Epidermal melanocyte (primary cell): ENCODE measurements around the gene GPR158.

Source experiments
- DNase-seq: peaks from one replicate; pipeline ENCODE4 v3.0.0; 2011; ENCODE audit warnings: low spot score; ENCODE audit not compliant: insufficient read length

The GPR158 gene

DNA sequence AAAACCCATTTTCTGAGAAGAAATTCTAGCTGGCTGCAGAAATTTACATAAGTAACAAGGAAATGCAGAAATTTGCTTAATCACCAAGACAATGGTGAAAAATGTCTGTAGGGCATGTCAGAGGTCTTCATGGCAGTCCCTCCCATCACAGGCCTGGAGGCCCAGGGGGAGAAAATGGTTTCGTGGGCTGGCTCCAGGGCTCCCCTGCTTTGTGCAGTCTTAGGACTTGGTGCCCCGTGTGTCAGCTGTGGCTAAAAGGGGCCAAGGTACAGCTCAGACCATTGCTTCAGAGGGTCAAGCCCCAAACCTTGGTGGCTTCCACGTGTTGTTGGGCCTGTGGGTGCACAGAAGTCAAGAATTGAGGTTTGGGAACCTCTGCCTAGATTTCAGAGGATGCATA lies 215.9 kb downstream of the GPR158 start:
- DNase-seq, result no peak

DNA sequence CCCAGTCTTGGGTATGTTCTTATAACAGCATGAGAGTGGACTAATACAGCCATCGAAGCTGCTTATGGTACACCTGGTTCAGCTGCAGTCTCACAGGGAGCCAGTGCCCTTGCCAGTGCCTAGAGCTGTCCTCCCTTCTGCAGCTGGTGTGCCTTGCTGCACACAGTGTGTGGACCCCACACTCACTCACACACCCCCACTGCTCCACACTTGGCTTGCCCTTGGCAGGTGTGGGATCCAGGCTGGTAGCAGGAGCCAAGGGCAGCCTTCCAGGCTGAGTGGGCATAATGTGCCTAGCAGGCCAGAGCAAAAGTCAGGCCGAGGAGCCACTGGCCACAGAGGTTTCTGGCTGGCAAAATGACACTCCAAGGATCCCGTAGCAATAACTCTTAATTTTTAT lies 217.3 kb downstream of the GPR158 start:
- no peak for DNase-seq

DNA sequence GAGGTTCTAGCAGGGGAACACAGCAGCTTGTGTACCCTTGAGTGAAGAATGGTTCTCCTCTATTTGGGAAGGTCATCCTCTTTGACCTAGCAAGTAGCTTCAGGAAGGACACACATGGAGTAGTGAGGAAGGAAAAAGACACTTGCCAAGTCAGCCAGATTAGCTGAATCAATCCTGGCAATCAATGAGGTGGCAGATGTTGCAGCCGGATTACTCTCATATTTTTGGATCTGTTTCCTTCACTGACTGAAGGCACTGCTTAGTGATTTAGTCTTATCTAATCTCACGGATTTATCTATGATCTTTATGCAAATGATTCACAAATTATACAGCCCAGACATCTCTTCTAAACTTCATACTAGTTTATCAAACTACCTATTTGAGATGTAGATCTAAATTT lies 218.8 kb downstream of the GPR158 start:
- no peak for DNase-seq

DNA sequence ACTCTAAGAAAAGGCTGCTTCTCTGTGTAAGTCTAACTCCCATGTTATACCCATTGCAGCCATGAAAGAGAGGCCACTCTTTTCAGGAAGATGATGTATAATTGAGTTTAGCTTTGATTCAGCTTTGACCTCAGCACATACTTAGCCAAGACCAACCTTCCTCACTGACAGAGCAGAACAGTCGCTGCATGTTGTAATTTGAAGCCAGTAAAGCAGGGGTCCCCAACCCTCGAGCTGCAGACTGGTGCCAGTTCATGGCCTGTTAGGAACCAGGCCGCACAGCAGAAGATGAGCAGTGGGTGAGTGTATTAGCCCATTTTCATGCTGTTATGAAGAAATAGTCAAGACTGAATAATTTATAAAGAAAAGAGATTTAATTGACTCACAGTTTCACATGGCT lies 223.9 kb downstream of the GPR158 start:
- DNase-seq, result no peak

DNA sequence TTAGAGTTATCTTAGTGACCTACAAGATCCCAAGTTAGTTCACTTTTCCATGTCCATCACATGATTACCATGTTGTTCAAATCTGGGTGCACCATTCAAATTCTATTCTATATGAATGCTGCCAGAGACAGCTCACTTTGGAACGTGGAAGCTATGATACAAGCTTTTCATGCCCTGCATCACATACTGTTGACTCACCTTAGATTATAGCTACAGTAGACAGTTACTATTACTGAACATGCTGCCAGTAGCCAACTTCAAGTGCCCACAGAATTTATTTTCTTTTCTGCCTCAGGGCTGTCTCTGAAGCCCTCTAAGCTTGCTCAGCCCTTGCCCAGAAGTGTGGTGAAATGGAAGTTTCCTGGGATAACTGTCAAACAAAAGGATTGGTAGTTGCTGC lies 231.1 kb downstream of the GPR158 start:
- DNase-seq, result no peak

DNA sequence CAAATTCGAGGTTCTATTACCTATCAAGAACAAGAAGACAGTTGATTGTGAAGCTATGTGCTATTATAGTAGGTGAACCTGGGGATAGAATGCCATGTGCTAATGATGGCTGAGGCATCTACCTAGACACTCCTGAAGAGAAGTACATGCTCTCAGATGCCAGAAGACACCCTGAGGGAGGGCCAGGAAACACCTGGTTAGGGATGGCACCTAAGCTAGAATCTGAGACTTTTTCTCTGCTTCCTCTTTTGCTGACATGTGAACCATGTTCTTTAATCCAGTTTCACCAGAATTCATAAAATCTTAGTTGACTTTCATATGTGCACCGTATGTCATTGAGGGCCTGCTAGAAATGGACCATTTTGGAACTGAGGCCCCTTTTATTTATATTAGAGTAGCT lies 242.8 kb downstream of the GPR158 start:
- DNase-seq, result no peak

DNA sequence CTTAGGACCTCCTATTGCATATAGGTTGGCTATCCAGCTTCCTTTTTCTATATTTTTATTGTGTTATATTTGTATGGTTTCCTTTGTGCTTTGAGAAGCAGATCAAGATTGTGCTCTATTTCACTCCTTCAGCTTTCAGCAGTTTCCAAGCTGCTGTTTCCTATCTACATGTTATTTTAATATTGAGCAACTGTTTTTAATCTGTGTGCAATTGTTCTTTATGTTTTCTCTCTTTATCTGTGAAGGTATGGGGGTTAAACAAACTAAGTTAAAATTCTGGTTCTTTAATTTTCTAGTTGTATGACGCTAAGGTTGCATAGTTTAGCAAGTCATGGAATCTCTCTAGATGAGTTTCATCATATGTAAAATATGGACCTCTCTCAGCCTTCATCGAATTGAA lies 251.0 kb downstream of the GPR158 start:
- no peak for DNase-seq

DNA sequence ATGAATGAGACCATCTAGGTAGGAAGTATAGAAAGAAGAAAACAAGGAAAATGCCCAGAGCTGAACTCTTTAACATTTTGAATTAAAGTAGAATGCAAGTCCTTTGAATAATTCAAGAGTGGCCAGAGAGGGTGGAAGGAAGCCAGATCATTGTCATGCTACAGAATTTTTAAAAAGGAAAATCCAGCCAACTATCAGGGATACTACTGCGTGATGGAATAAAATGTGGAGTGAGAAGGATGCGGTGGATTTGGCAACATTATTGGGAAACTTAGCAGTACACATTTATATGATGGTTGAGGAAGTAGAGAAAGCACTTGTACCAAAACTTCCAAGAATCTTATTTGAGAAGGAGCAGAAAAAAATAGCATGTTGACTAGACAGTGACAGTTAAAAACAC lies 261.6 kb downstream of the GPR158 start:
- no peak for DNase-seq

DNA sequence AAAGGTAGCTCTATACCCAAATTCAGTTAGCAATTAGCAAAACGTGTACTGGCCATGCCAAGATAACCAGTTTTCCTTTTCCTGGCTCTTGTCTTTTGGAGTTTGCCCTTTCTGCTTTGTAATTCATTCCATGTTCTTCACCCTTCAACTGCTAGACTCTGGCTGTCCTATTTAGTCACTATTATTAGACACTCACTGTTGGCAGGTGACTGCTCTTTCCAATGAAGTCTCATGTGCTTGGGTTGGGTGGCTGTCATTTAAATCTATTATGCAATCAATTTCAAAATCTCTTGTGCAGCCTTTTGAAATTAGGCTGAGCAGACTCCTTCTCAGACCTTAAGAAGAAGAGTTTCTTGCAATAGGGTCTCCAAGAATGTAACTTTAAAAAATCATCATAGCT lies 266.5 kb downstream of the GPR158 start:
- no peak for DNase-seq

DNA sequence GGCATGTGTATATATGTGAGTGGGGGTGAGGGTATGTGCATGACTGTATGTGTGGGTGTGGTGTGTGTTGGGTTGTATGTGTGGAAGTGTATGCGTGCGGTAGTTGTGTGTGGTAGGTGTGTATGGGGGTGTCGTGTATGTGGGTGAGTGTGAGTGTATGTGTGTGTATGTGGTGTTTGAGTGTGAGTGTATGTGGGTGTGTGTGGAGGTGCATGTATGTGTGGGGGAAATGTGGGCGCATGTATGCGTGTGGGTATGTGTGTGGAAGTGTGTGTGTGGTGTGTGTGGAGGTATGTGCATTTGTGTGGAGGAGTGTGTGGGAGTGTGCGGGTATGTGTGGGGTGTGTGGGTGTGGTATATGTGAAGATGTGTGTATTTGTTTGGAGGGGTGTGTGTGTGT lies 269.5 kb downstream of the GPR158 start:
- DNase-seq, result no peak

DNA sequence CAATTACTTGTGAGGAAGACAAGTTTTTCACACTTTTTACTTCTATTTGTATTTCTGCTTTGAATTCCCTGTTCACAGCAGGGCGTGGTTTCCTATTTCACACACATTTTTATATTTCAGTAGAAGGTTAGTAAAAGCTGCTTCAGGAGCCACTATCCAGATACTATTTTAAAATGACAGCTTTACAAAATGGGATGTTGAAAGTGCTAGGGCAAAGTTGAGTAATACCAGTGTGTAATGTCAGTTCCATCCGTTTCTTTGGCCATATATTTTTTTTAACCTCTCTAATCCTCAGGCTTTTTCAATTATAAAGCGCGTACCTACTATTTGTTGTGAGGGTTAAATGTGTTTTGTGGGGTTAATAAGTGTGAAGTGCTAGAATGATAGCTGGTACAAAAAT lies 276.6 kb downstream of the GPR158 start:
- DNase-seq, result no peak

DNA sequence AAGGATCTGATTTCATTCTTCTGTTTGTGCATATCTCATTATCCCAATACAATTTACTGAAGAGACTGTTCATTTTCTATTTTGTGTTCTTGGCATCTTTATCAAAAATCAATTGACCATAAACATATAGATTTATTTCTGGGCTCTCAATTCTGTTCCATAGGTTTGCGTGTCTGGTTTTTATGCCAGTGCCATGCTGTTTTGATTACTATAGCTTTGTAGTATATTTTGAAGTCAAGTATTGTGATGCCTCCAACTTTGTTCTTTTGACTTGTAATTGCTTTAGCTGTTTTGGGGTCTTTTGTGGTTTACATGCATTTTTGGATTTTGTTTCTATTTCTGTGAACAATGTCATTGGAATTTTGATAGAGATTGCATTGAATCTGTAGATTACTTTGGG lies 278.8 kb downstream of the GPR158 start:
- DNase-seq, result no peak

DNA sequence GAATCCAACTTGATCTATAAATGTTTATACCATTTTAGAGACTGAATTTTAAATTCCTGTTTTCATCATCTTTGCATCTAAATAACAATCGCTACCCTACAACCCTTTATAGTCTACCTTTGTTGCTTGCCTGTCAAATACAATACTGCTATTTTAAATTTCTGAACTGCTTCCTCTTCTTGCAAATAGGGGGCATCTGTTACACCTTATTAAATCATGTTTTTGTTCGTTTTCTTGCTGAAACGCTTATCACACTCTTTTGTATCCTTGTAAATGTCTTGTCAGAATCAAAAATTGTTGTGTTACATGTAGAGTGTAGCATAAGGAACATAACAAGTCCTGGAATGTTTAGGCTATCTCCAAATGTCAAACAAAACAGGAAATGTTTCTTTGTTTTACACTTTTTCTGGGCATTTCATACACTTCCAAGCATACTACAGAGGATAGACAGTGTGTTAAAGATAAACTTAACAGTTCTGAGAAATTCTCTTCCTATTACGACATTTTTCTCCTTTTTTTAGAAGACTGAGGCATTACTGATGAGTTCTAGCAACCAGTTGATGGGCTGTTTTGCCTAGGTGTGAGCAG lies 281.3 kb downstream of the GPR158 start:
- DNase-seq, result no peak

DNA sequence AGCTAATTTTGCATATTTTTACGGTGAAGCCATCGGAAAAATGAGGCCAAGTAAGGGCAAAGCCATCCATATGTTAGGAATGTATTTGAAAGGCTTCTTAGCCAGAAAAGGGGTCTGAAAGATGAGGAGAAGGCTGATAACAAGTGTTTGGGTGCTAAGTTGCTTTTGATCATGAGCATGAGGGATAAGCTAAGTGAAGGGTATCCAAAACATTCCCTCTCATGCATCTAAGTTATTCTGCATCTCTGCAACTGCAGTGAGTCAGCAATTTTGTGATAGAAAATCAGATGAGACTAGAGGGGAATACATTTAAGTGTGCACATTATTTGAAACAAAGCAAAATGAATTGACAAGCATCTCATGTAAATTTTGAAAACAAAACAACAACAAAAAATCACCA lies 282.8 kb downstream of the GPR158 start:
- no peak for DNase-seq

DNA sequence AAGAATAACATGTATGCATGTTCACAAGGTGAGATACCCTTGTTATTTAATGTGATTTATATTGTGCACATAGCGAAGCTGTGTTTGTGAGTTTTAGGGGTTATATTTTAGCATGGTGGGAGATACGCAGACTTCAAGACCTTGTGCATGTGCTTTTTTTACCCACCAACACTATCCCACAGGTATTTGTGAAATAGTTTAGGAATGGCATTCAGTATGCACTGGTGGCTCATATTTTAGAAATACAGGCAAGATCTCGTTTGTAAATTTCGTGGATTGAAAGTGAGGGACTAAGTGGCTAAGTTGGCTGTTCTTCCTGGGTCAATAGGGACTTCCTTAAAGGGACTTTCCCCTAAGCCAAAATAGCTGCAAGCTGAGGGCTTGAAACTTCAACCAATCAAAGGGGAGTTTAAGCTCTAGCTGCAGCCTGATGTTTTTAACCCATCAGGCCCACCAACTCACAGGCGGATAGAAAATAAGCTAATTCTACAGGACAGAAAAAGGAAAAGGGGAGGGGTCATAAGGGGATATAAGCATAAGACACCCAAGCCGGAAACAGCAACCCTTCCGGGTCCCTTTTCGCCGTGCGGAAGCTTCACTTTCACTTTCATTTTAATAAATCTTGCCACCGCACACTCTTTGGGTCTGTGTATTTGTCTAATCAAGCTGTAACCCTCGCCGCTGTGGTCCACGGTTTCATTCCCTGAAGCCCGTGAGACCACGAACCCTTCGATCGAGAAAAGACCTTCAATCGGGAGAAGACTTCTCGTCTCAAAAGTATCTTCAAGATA lies 291.0 kb downstream of the GPR158 start:
- DNase-seq, result no peak

DNA sequence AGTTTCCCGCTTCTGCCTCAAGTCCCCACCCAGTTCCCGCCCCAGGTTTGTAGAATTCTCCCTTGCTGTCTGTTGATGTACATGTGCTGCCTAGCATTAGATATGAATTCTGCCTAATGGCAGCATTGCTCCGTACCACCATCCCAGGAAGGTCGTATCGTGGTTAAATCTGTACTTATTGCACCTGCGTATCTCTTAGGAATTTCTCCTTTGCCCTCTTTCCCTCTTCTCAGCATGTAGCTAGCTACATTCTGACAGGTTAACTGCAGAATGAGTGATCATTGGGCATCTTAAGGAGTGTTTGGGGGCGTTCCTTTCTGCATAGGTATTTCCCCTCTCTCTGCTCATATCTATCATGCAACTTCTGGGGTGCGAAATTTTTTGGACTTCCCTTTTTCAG lies 293.1 kb downstream of the GPR158 start:
- DNase-seq, result no peak

DNA sequence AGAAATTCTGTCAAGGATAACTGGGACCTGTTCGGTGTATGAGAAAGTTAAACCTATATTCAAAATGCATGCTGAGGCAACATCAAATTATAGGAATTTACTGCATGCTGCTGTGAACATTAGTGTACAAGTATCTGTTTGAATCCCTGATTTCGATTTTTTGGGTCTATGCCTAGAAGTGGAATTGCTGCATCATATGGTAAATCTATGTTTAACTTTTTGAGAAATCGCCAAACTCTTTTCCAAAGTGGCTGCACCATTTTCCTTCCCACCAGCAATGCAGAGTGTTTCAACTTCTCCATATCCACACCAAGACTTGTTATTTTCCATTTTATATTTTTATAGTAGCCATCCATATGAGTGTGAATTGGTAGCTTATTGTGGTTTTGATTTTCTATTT lies 306.7 kb downstream of the GPR158 start:
- no peak for DNase-seq

DNA sequence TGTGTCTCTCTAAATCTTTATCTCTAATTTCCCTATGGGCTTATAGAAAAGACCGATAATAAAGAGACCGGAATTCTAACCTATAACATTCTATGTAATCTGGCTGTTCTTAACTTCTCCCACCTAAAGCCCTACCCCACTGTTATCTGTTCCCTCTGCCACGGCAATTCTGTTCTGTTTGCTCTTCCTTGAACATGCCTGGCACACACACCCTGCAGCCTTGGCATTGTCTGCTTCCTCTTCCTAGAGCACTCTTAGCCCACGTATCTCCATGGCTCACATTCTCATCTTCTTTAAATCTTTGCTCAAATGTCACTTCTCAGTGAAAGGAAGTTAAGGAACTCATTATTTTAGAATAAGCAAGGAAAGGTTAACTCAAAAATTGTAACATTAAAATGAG lies 309.2 kb downstream of the GPR158 start:
- no peak for DNase-seq

DNA sequence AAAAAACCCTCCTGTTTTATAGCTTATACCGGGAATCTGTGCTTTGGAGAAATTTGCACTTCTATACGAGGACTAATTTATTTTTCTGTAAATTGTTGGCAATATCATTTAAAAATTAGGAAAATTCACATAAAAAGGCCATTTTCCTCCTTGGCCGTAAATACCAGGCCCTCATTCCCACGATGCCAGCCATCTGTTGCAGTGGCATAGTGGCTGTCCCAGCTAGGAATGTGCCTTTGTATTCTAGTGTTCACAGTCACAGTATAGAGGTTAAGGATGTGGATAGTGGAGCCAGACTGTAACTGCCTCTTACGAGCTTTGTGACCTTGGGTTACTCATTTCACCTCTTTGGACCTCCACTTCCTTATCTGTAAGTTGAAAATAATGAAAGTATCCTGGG lies 312.5 kb downstream of the GPR158 start:
- DNase-seq, result no peak

DNA sequence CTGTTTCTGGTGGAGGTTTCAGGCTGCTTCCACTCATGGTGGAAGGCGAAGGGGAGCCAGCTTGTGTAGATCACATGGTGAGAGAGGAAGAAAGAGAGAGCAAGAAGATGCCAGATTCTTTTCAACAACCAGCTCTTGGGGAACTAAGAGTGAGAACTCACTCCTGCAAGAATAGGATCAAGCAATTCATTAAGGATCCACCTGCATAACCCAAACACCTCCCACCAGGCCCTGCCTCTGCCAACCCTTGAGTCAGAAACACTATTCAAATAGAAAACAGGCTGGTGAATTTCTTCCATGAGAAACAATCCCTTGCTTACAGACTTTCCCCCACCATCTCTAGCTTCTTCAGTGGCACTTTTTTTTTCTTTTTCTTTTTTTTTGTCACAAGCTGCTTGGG lies 317.2 kb downstream of the GPR158 start:
- DNase-seq, result no peak

DNA sequence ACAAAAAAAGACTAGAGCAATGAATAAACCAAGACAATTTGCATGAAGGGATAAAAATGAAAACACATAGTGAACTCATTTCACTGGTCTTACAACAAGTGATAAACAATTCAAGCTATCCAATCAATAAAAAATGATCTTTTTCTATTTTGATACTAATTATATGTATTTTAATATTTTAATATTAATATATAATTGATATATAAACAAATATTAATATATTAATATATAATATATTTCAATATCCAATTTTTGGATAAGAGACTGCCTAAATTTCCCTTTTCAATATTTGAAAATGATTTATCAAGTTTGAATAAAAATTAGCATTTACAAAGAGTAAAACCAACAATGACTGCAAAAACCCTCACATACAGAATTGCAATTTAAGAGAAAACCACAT lies 317.9 kb downstream of the GPR158 start:
- DNase-seq, result no peak

DNA sequence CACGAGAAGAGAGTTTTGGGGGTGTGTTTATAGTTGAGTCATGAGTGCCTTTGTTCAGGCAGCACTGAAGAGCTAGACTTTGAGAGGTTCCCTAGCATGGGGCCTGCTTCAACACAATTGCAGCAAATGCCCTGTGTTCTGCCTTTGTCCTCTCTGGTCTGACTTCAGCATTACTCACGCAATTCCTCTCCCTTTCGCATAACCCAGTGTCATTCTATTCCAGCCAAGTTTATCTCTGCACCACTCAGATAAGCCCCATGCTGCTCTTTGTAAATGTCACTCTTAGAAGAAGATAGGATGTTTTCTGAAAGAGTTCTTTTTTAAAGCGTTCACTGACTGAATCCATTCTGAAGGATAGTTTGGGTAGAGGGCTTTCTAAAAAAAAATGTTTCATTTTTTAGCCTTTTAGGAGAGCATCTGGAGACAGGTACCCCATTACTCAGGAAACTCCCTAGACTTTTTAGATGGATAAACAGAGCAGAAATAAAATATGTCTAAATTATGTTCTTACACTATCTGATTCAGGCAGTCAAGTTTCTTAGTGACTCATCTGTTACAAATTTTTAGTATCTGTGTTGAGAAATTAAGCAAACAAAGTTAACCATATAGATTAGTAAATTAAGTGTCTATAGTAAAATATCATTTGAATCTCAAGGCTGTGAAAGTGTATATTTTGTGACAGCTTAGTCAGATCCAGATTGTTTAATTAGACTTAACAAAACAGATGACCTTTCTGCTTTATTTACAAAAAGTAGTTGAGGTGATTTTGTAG lies 318.5 kb downstream of the GPR158 start:
- no peak for DNase-seq

DNA sequence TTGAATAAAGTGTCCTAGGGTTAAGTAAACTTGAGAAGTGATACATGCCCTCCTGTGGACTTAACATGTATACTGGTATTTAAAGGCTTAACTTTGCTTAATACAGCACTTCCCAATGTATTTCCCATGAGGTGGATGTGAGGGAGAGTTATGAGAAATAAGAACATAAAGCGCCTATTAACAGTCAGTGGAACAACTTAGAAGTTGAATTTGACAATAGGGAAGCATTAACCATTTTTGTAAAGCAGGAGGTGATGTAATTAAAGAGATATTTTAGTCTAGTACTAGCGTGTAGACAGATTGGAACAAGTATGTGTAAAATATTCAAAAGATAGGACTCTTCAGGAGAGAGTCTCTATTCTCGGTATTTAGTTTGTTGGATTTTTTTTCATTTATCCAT lies 322.4 kb downstream of the GPR158 start:
- no peak for DNase-seq
